ENCODE measurements around the gene ABHD2.

ABHD2 gene

GRCh38 chr15:89111961-89112340 lies 23.7 kb downstream of the ABHD2 start:
- Histone ChIP-seq H3K36me3 (ENCODE audit: control insufficient read depth in 4 of 4, insufficient read depth in 4 of 4, low read length in 3 of 4) (peaks cover 7 to 39% (median 23%) of the 10 kb centered on the region in 4 experiments), H3K4me3 (ENCODE audit: control insufficient read depth in 1 of 7, extremely low read depth in 1 of 7, insufficient read depth in 4 of 7, low read depth in 2 of 7, low read length in 6 of 7) (no peak overlapping the region), H3K27ac (ENCODE audit: insufficient read depth in 1 of 2, low read depth in 1 of 2, low read length in 2 of 2, poor library complexity in 1 of 2, severe bottlenecking in 2 of 2) (no peak overlapping the region), H3K9me3 (ENCODE audit: control extremely low read depth in 1 of 5, control insufficient read depth in 4 of 5, insufficient read depth in 2 of 5, low read depth in 1 of 5, low read length in 4 of 5) (no peaks in the 10 kb centered on the region), H3K27me3 (replicated peaks in 2 of 5; ENCODE audit: control insufficient read depth in 4 of 5, insufficient read depth in 5 of 5, low read length in 4 of 5) (no peaks in the 10 kb centered on the region), H3K4me1 (ENCODE audit: control extremely low read depth in 1 of 4, control insufficient read depth in 4 of 4, insufficient read depth in 4 of 4, low read length in 3 of 4) (peaks cover 6 to 31% (median 25%) of the 10 kb centered on the region in 4 experiments)
- CTCF ChIA-PET: interaction anchor here (0.9 to 3.9 kb wide), 7 partner anchors 9 to 66 kb away, joined by 3 to 20 read pairs (median 3); no protein-coding TSS in a partner anchor
- POLR2A ChIA-PET: no interaction called here
- DNase-seq: no peak
- WGBS (ENCODE audit: insufficient coverage): 95% methylated on average over 3 of the region's 4 CpGs

DNA sequence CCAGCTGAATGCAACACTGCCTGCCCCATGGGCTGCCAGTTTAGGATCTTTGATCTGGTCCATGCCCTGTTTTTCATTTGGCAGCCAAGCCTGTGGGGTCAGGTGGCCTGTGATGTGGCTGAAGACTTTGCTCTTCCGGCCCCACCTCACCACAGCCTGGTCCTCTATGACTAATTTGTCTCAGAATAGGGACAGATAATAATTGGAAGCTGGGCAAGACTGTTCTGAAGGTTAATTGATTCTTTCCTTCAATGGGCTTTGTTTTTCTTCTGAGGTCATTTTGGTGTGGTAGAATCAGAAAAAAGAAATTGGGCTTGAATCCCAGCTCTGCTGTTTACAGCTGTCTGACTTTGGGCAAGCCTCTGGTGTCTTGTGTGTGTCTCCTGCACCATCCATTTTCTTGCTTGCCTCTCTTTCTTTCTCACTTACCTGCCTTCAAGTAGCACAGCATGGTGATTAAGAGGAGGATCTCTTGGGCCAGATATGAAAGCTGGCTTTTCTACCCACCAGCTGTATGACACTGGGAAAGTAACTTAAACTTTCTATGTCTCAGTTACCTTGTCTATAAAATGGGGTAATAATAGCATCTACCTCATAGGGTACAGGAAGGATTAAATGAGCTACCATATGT lies 24.2 kb downstream of the ABHD2 start:
- Histone ChIP-seq H3K36me3 (ENCODE audit: control insufficient read depth in 4 of 4, insufficient read depth in 4 of 4, low read length in 3 of 4) (peaks cover 9 to 42% (median 25%) of the 10 kb centered on the region in 4 experiments), H3K4me3 (ENCODE audit: control insufficient read depth in 1 of 7, extremely low read depth in 1 of 7, insufficient read depth in 4 of 7, low read depth in 2 of 7, low read length in 6 of 7) (no peak overlapping the region), H3K27ac (ENCODE audit: insufficient read depth in 1 of 2, low read depth in 1 of 2, low read length in 2 of 2, poor library complexity in 1 of 2, severe bottlenecking in 2 of 2) (no peak overlapping the region), H3K4me1 (ENCODE audit: control extremely low read depth in 1 of 4, control insufficient read depth in 4 of 4, insufficient read depth in 4 of 4, low read length in 3 of 4) (peaks cover under 1 to 28% (median 22%) of the 10 kb centered on the region in 4 experiments), H3K27me3 (replicated peaks in 2 of 5; ENCODE audit: control insufficient read depth in 4 of 5, insufficient read depth in 5 of 5, low read length in 4 of 5) (no peaks in the 10 kb centered on the region), H3K9me3 (ENCODE audit: control extremely low read depth in 1 of 5, control insufficient read depth in 4 of 5, insufficient read depth in 2 of 5, low read depth in 1 of 5, low read length in 4 of 5) (no peaks in the 10 kb centered on the region)
- CTCF ChIA-PET: interaction anchor here (0.9 to 3.9 kb wide), 8 partner anchors 9 to 65 kb away, joined by 3 to 20 read pairs (median 3); no protein-coding TSS in a partner anchor
- POLR2A ChIA-PET: no interaction called here
- no peak for DNase-seq
- WGBS (ENCODE audit: insufficient coverage): no CpG with 5 or more reads among the region's 1 CpG

GRCh38 chr15:89113296-89114024 lies 25.2 kb downstream of the ABHD2 start:
- H3K36me3 ChIP-seq (ENCODE audit: control insufficient read depth in 4 of 4, insufficient read depth in 4 of 4, low read length in 3 of 4): peaks cover 9 to 39% (median 30%) of the 10 kb centered on the region in 4 experiments
- peaks cover 0 to 28% (median 17%) of the 10 kb centered on the region in 4 experiments for H3K4me1 ChIP-seq (ENCODE audit: control extremely low read depth in 1 of 4, control insufficient read depth in 4 of 4, insufficient read depth in 4 of 4, low read length in 3 of 4)
- H3K27me3 ChIP-seq (replicated peaks in 2 of 5; ENCODE audit: control insufficient read depth in 4 of 5, insufficient read depth in 5 of 5, low read length in 4 of 5): no peaks in the 10 kb centered on the region
- H3K9me3 ChIP-seq (ENCODE audit: control extremely low read depth in 1 of 5, control insufficient read depth in 4 of 5, insufficient read depth in 2 of 5, low read depth in 1 of 5, low read length in 4 of 5): no peaks in the 10 kb centered on the region
- no peak overlapping the region for H3K27ac ChIP-seq (ENCODE audit: insufficient read depth in 1 of 2, low read depth in 1 of 2, low read length in 2 of 2, poor library complexity in 1 of 2, severe bottlenecking in 2 of 2)
- DNase-seq: no peak
- CTCF ChIA-PET: interaction anchor here (0.9 to 3.9 kb wide), 9 partner anchors 10 to 63 kb away, joined by 3 to 20 read pairs (median 4); no protein-coding TSS in a partner anchor
- H3K4me3 ChIP-seq (ENCODE audit: control insufficient read depth in 1 of 7, extremely low read depth in 1 of 7, insufficient read depth in 4 of 7, low read depth in 2 of 7, low read length in 6 of 7): no peak overlapping the region
- POLR2A ChIA-PET: no interaction called here
- WGBS (ENCODE audit: insufficient coverage): 96% methylated on average over 3 of the region's 7 CpGs

GRCh38 chr15:89114990-89115389 lies 26.7 kb downstream of the ABHD2 start:
- peaks cover 5 to 29% (median 13%) of the 10 kb centered on the region in 4 experiments for H3K4me1 ChIP-seq (ENCODE audit: control extremely low read depth in 1 of 4, control insufficient read depth in 4 of 4, insufficient read depth in 4 of 4, low read length in 3 of 4)
- POLR2A ChIA-PET: interaction anchor here (0.8 kb wide), 1 partner anchor 27 kb away, joined by 3 read pairs; no protein-coding TSS in a partner anchor
- CTCF ChIA-PET: interaction anchor here (0.8 to 2.2 kb wide), 7 partner anchors 12 to 57 kb away, joined by 3 to 8 read pairs (median 4); no protein-coding TSS in a partner anchor
- no peak for DNase-seq
- H3K27ac ChIP-seq (ENCODE audit: insufficient read depth in 1 of 2, low read depth in 1 of 2, low read length in 2 of 2, poor library complexity in 1 of 2, severe bottlenecking in 2 of 2): peak overlapping the region in 1 of 2 experiments; percentile 9
- H3K9me3 ChIP-seq (ENCODE audit: control extremely low read depth in 1 of 5, control insufficient read depth in 4 of 5, insufficient read depth in 2 of 5, low read depth in 1 of 5, low read length in 4 of 5): no peaks in the 10 kb centered on the region
- no peaks in the 10 kb centered on the region for H3K27me3 ChIP-seq (replicated peaks in 2 of 5; ENCODE audit: control insufficient read depth in 4 of 5, insufficient read depth in 5 of 5, low read length in 4 of 5)
- peaks cover 12 to 50% (median 40%) of the 10 kb centered on the region in 4 experiments for H3K36me3 ChIP-seq (ENCODE audit: control insufficient read depth in 4 of 4, insufficient read depth in 4 of 4, low read length in 3 of 4)
- H3K4me3 ChIP-seq (ENCODE audit: control insufficient read depth in 1 of 7, extremely low read depth in 1 of 7, insufficient read depth in 4 of 7, low read depth in 2 of 7, low read length in 6 of 7): no peak overlapping the region
- 90% methylated on average over 2 of the region's 3 CpGs for WGBS (ENCODE audit: insufficient coverage)

DNA sequence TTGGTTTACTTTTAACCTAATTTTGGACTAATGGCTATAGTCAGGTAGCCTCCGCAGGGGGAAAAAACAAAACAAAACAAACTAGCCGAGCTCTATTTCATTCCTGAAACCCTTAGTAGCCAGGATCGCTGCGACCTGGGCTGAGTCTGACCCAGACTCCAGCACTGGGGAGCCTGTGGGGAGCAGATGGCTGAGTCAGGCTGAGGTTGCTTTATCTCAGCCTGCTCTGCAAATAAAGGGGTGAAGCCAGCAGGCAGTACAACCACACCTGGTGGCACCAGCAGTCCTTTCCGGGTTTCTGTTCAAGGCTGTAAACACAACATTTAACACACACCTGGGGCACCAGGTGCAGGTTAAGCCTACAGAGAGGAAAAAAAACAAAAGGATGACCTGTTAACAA lies 27.3 kb downstream of the ABHD2 start:
- peaks cover 5 to 29% (median 13%) of the 10 kb centered on the region in 4 experiments for H3K4me1 ChIP-seq (ENCODE audit: control extremely low read depth in 1 of 4, control insufficient read depth in 4 of 4, insufficient read depth in 4 of 4, low read length in 3 of 4)
- DNase-seq: no peak
- no peak overlapping the region for H3K27ac ChIP-seq (ENCODE audit: insufficient read depth in 1 of 2, low read depth in 1 of 2, low read length in 2 of 2, poor library complexity in 1 of 2, severe bottlenecking in 2 of 2)
- peaks cover 12 to 55% (median 41%) of the 10 kb centered on the region in 4 experiments for H3K36me3 ChIP-seq (ENCODE audit: control insufficient read depth in 4 of 4, insufficient read depth in 4 of 4, low read length in 3 of 4)
- 90% methylated on average over 5 of the region's 5 CpGs for WGBS (ENCODE audit: insufficient coverage)
- ChIA-PET CTCF (interaction anchor here (0.7 to 2.2 kb wide), 7 partner anchors 12 to 58 kb away, joined by 3 to 8 read pairs (median 4); no protein-coding TSS in a partner anchor), POLR2A (interaction anchor here (0.7 to 0.8 kb wide), 2 partner anchors 28 to 171 kb away, joined by 3 read pairs; no protein-coding TSS in a partner anchor)
- no peaks in the 10 kb centered on the region for H3K27me3 ChIP-seq (replicated peaks in 2 of 5; ENCODE audit: control insufficient read depth in 4 of 5, insufficient read depth in 5 of 5, low read length in 4 of 5)
- no peak overlapping the region for H3K4me3 ChIP-seq (ENCODE audit: control insufficient read depth in 1 of 7, extremely low read depth in 1 of 7, insufficient read depth in 4 of 7, low read depth in 2 of 7, low read length in 6 of 7)
- H3K9me3 ChIP-seq (ENCODE audit: control extremely low read depth in 1 of 5, control insufficient read depth in 4 of 5, insufficient read depth in 2 of 5, low read depth in 1 of 5, low read length in 4 of 5): no peaks in the 10 kb centered on the region

DNA sequence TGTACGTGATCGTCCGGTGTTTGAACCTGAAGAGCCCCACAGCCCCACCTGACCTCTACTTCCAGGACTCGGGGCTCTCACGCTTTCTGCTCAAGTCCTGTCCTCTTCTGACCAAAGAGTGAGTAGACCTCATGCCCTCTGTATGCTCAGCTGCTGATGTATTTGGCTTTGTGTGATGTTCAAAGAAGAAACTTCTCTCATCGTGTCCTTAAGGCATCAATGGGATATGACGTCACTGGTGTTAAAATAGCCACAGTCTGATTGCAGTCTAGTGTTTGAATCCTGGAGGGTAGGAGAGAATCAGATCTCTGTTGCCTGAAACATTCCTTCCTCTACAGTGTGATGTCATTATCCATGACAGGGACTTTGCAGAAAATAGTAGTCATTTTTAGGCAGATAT lies 28.1 kb downstream of the ABHD2 start:
- Histone ChIP-seq H3K4me1 (ENCODE audit: control extremely low read depth in 1 of 4, control insufficient read depth in 4 of 4, insufficient read depth in 4 of 4, low read length in 3 of 4) (peaks cover 5 to 29% (median 13%) of the 10 kb centered on the region in 4 experiments), H3K36me3 (ENCODE audit: control insufficient read depth in 4 of 4, insufficient read depth in 4 of 4, low read length in 3 of 4) (peaks cover 12 to 64% (median 46%) of the 10 kb centered on the region in 4 experiments), H3K27ac (ENCODE audit: insufficient read depth in 1 of 2, low read depth in 1 of 2, low read length in 2 of 2, poor library complexity in 1 of 2, severe bottlenecking in 2 of 2) (no peak overlapping the region), H3K9me3 (ENCODE audit: control extremely low read depth in 1 of 5, control insufficient read depth in 4 of 5, insufficient read depth in 2 of 5, low read depth in 1 of 5, low read length in 4 of 5) (no peaks in the 10 kb centered on the region), H3K27me3 (replicated peaks in 2 of 5; ENCODE audit: control insufficient read depth in 4 of 5, insufficient read depth in 5 of 5, low read length in 4 of 5) (no peaks in the 10 kb centered on the region), H3K4me3 (ENCODE audit: control insufficient read depth in 1 of 7, extremely low read depth in 1 of 7, insufficient read depth in 4 of 7, low read depth in 2 of 7, low read length in 6 of 7) (no peak overlapping the region)
- no peak for DNase-seq
- POLR2A ChIA-PET: no interaction called here
- CTCF ChIA-PET: interaction anchor here (1.4 kb wide), 1 partner anchor 27 kb away, joined by 3 read pairs; no protein-coding TSS in a partner anchor
- WGBS (ENCODE audit: insufficient coverage): 97% methylated on average over 7 of the region's 7 CpGs

Measured in common myeloid progenitor, CD34-positive (primary cell).